ENCODE results near the gene PARD3B. TPM values are rescaled to one million over a fixed set of nuclear protein-coding genes. Genes with fewer than 3 reads are reported as not detected.
A peak's percentile ranks its signal among the peaks of the same experiment; 100 is the strongest.

Gene PARD3B
- total RNA-seq, 6 experiments from 2014 or later = 5.3 to 11.2 (median 8.3) TPM

- no peak for TF ChIP-seq POLR2A (IDR thresholded peaks at IDR 0.05)
- no peak for TF ChIP-seq CTCF (IDR thresholded peaks at IDR 0.05)
- Histone ChIP-seq H3K4me3 (no peak overlapping the region), H3K4me1 (no peaks in the 10 kb centered on the region), H3K27me3 (no peaks in the 10 kb centered on the region), H3K36me3 (no peaks in the 10 kb centered on the region), H3K9me3 (no peaks in the 10 kb centered on the region), H3K27ac (no peak overlapping the region)
- no peak for ATAC-seq
- 94% methylated on average over 2 of the region's 2 CpGs for WGBS (ENCODE audit: insufficient coverage, low coverage, low lambda C conversion rate, missing lambda C conversion rate)
- DNase-seq = no peak
- intact Hi-C loops (cut with DNase I) = no loop called here
Measured at GRCh38 chr2:205138735-205139134, 593.5 kb downstream of the PARD3B start.

- Histone ChIP-seq H3K9me3 (no peaks in the 10 kb centered on the region), H3K27ac (no peak overlapping the region), H3K4me3 (no peak overlapping the region), H3K4me1 (no peaks in the 10 kb centered on the region), H3K36me3 (no peaks in the 10 kb centered on the region), H3K27me3 (no peaks in the 10 kb centered on the region)
- 72% methylated on average over 8 of the region's 8 CpGs for WGBS (ENCODE audit: insufficient coverage, low coverage, low lambda C conversion rate, missing lambda C conversion rate)
- TF ChIP-seq POLR2A (IDR thresholded peaks at IDR 0.05) (no peak), CTCF (IDR thresholded peaks at IDR 0.05) (no peak)
- DNase-seq (peak in 1 of 3 donors; percentile 16), ATAC-seq (peak; percentile 13 to 56 (median 46))
- intact Hi-C loops (cut with DNase I) = no loop called here
Measured at GRCh38 chr2:205139822-205140463, 594.7 kb downstream of the PARD3B start.

GRCh38 chr2:205141381-205141780 is 596.1 kb downstream of the PARD3B start:
- no peaks in the 10 kb centered on the region for H3K9me3 ChIP-seq
- H3K36me3 ChIP-seq = no peaks in the 10 kb centered on the region

GRCh38 chr2:205145888-205146287 is 600.6 kb downstream of the PARD3B start:
- no peaks in the 10 kb centered on the region for H3K9me3 ChIP-seq
- no peaks in the 10 kb centered on the region for H3K27me3 ChIP-seq
- ATAC-seq = no peak
- WGBS (ENCODE audit: insufficient coverage, low coverage, low lambda C conversion rate, missing lambda C conversion rate) = 81% methylated on average over 2 of the region's 6 CpGs
- no peaks in the 10 kb centered on the region for H3K36me3 ChIP-seq
- H3K4me1 ChIP-seq = no peaks in the 10 kb centered on the region
- no peak overlapping the region for H3K27ac ChIP-seq
- DNase-seq = no peak
- no peak overlapping the region for H3K4me3 ChIP-seq
- TF ChIP-seq CTCF (IDR thresholded peaks at IDR 0.05) = no peak
- no peak for TF ChIP-seq POLR2A (IDR thresholded peaks at IDR 0.05)
- intact Hi-C loops (cut with DNase I) = no loop called here

More at GRCh38 chr2:205141381-205141780, 596.1 kb downstream of the PARD3B start:
- H3K27me3 ChIP-seq = no peaks in the 10 kb centered on the region
- H3K27ac ChIP-seq = no peak overlapping the region
- H3K4me3 ChIP-seq = no peak overlapping the region
- DNase-seq (no peak), ATAC-seq (no peak)
- WGBS (ENCODE audit: insufficient coverage, low coverage, low lambda C conversion rate, missing lambda C conversion rate) = 83% methylated on average over 1 of the region's 1 CpG
- intact Hi-C loops (cut with DNase I) = no loop called here
- no peak for TF ChIP-seq POLR2A (IDR thresholded peaks at IDR 0.05)
- no peak for TF ChIP-seq CTCF (IDR thresholded peaks at IDR 0.05)
- H3K4me1 ChIP-seq = no peaks in the 10 kb centered on the region
